Coronary artery (tissue), 2 donors: ENCODE results near the gene FAAP20.

ENCODE experiments used
- DNase-seq: peaks from one replicate; pipeline ENCODE4 v3.0.0-alpha.2; 2017; ENCODE audit warnings: low spot score
- H3K27ac ChIP-seq, 2 donors: fragments of 200-600 bp; sonication (generic); one replicate each; pipeline ENCODE4 v1.5.1; 2016 to 2019
- H3K4me3 ChIP-seq: fragments of 200-600 bp; sonication (generic); 2 replicates; pipeline ENCODE4 v1.5.1; 2016; ENCODE audit warnings: mild to moderate bottlenecking, moderate library complexity
- TF ChIP-seq, protein P1 (sequence below): fragments of 200-600 bp; sonication (generic); IDR thresholded peaks from one replicate; pipeline ENCODE4 v1.5.1; 2019; ENCODE audit warnings: antibody characterized with exemption

Gene FAAP20

DNA sequence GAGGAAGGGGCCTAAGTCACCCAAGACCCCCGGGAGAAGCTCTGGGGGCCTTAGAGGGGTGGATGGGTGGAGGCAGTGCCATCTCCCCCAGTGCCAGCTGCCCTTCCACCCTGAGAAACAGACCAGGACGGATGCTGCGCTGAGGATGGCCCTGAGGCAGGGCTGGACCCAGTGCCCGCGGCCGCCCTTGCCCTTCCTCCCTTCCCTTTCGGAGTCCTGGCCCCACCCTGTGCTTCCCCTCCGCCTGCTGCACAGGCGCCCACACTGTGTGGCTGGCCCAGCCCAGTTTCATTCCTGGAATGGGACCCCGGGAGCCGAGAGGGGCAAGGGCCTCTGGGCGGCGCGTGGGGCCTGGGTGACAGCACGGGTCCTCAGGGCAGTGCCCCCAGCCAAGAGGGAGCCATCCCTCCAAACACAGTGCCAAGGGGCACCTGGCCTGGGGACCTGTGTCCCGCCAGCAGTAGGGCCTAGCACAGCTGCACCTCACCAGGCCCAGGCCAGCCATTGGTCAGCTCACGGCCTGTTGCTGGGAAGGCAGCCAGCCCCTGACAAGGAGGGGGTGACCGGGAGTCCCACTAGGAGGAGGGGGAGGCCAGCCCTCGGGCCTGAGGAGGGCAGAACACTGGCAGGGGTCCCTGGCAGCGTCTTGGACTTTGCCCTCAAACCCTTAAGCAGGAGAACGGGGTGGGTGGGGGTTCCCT, 20.1 kb upstream of the FAAP20 start:
- TF ChIP-seq, protein P1, sequence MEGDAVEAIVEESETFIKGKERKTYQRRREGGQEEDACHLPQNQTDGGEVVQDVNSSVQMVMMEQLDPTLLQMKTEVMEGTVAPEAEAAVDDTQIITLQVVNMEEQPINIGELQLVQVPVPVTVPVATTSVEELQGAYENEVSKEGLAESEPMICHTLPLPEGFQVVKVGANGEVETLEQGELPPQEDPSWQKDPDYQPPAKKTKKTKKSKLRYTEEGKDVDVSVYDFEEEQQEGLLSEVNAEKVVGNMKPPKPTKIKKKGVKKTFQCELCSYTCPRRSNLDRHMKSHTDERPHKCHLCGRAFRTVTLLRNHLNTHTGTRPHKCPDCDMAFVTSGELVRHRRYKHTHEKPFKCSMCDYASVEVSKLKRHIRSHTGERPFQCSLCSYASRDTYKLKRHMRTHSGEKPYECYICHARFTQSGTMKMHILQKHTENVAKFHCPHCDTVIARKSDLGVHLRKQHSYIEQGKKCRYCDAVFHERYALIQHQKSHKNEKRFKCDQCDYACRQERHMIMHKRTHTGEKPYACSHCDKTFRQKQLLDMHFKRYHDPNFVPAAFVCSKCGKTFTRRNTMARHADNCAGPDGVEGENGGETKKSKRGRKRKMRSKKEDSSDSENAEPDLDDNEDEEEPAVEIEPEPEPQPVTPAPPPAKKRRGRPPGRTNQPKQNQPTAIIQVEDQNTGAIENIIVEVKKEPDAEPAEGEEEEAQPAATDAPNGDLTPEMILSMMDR, result no peak
- peak; percentile 78 for DNase-seq
- H3K4me3 ChIP-seq, result peak overlapping the region; percentile 66
- H3K27ac ChIP-seq, result peak overlapping the region; percentile 90 to 100

DNA sequence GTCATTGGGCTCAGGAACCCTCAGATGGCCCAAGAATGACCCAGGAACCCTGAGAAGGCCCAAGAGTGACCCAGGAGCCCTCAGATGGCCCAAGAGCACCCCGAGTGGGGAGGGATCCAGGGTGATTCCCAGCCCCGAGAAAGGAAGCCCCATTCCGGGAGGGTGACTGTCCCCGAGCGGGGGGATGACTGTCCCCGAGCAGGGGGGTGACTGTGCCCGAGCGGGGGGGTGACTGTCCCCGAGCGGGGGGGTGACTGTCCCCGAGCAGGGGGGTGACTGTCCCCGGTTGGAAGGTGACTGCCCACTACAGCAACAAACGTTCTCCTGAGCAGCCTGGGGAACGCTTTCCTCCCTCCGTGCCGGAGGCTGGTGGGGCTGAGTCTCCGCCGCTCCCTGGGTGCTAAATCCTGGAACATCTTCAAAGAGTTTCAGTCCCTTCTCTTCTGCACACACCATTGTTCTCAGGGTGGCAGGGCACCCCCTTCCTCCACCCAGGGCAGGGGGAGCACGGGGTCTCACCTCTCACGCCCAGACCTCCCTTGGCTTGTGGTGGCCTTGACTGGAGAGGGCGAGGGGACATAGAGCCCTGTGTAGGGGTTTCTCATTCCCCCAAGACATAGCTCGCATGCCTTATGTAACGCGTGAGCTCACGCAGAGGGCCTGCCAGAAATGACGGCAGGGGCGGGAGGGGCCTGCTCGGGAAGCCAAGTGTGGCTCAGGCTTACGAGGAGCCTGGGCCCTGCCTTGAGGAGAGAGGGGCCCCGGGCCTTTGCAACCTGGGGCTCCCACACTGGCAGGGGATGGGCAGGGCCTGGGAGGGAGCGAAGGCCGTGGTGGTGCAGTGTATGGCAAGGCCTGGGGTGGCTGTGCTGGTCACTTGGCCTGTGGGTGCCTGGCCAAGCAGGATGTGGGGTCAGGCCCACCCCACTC, 19.3 kb upstream of the FAAP20 start:
- peak; percentile 94 for DNase-seq
- Histone ChIP-seq H3K4me3 (peak overlapping the region; percentile 66), H3K27ac (peak overlapping the region; percentile 90 to 100)
- TF ChIP-seq, protein P1, result no peak

DNA sequence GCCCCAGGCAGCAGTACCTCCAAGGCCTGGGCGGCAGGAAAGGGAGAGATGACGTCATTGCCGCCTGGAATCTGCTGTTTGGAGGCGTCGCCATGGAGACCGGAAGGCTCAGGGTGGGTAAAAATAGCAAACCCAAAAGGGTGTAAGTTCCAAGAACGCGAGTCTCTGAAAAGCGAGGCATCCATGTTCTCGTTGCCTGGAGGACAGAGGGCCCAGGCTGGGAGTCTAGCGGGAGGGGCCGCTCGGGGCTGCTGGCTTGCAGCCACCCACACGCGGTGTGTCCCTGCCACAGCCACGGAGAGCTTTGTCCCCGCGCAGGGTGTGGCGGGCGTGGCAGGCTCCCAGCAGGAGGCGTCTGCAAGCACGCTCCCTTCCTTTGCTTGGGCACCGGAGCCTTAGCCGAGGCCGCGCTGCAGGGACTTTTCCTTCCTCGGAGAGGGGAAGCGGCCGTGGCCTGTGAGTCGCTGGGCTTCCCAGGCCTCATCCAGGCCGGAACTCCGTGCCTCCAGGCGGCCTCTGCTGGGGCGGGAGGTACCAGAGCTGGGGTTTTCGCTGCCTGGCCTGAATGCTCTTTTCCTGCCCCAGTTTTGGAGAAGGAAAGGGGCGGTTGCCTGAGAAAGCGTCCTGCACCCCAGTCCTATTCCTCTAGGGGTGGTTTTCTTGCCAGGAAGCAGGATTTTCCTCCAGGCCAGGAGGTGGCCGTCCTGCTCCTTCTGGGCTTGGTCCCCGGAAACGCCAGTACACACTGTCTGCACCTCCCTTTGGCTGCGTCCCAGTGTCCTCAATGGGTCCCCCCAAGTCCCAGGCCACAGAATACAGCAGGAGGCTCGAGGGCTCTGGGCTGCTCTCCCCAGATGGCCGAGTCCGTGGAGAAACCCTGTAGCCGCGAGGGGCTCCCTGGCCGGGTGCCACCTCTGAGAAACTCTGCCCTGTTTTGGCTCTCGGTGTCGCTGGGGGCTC, 18.2 kb upstream of the FAAP20 start:
- Histone ChIP-seq H3K27ac (peak overlapping the region; percentile 90 to 100), H3K4me3 (peak overlapping the region; percentile 66)
- peak; percentile 99 for DNase-seq
- TF ChIP-seq, protein P1, result no peak

DNA sequence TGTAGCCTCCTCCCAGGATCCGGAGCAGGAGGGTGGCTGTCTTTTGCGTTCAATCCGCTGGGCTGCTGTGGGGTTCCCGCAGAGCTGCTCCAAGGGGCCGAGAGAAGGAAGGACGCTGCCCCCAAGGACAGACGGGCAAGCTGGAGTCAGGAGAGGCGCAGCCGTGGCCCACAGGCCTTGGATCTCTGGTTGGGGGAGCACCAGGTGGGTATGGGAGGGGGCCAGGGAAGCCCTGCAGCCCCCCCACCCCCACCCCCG, 17.6 kb upstream of the FAAP20 start:
- Histone ChIP-seq H3K4me3 (peak overlapping the region; percentile 66), H3K27ac (peak overlapping the region; percentile 90 to 100)
- TF ChIP-seq, protein P1, result no peak
- DNase-seq, result no peak

DNA sequence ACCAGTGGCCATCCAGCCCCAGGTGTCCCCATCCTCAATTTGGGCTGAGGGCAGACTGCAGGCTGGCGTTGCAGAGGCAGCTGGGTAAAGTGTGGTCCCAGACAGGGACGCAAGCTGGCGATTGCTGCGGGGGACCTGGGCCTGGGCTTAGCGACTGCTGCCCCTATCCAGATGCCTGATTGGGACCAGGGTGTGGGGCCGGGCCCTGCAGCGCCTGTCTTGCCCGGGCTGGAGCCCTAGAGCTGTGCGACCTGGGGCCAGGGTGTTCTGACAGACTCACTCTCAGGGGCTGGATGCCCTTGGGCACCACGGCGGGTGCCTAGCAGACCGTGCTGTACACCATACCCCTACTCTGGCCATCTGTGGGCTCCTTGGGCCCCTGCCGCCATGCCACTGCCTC, 16.2 kb upstream of the FAAP20 start:
- Histone ChIP-seq H3K27ac (peak overlapping the region; percentile 94 to 99), H3K4me3 (no peak overlapping the region)
- peak; percentile 75 for DNase-seq
- TF ChIP-seq, protein P1, result no peak

DNA sequence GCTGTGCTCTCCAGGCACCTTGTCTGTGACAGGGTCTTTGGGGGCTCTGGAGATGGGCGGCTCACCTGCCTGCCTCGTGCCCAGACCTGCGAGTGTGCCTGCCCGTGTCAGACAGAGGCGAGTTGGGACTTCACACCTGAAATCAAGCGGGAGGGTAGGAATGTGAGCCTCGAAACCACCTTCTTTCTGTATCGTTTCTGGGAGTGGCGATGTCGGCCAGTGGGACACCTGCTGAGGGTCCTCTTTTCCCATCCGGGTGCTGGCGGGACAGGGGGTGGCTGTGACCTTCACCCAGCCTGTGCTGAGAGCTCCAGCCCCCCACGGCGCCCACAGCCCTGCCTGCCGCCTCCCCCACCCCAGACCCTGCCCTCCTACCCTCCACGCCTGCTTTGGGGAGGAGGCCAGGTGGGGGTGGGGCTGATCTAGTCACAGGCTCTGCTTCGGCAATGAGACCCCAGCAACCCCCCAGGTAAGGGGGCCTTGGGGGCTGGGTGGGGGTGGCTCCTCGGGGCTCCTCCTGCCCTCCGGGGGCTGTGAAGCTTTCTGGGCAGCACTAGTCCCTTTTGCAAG, 15.6 kb upstream of the FAAP20 start:
- DNase-seq, result peak; percentile 76
- H3K27ac ChIP-seq, result peak overlapping the region; percentile 94 to 99

More for the DNA sequence above, 15.6 kb upstream of the FAAP20 start:
- TF ChIP-seq, protein P1, result no peak
- no peak overlapping the region for H3K4me3 ChIP-seq
